GM23338 (cell line): Measurements from ENCODE around the gene AHNAK. TPM values are rescaled to one million over a fixed set of nuclear protein-coding genes. Genes with fewer than 3 reads are reported as not detected.

Experiments
- ATAC-seq: fragments of 200-7000 bp; cut with Tn5 transposase; 3 replicates; pipeline ENCODE4 v1.9.1; 2020
- DNase-seq: peaks from one replicate; pipeline ENCODE4 v3.0.0-alpha.2; 2015; ENCODE audit warnings: low spot score
- H2AFZ ChIP-seq: fragments of 200-600 bp; sonication (generic); 2 replicates; pipeline ENCODE4 v1.8.0; 2016; ENCODE audit warnings: antibody characterized with exemption, mild to moderate bottlenecking, moderate library complexity
- H3F3A ChIP-seq: fragments of 200-600 bp; sonication (generic); replicated peaks from 2 replicates; pipeline ENCODE4 v1.8.0; 2017; ENCODE audit warnings: antibody characterized with exemption, mixed run types, low read depth
- H3K27ac ChIP-seq: fragments of 200-600 bp; sonication (generic); 2 replicates; pipeline ENCODE4 v1.6.1; 2016; ENCODE audit warnings: low read depth
- H3K27me3 ChIP-seq: fragments of 200-600 bp; sonication (generic); 2 replicates; pipeline ENCODE4 v1.8.0; 2016; ENCODE audit warnings: mild to moderate bottlenecking, mixed run types, moderate library complexity; ENCODE audit not compliant: insufficient read depth
- H3K36me3 ChIP-seq: fragments of 200-600 bp; sonication (generic); 2 replicates; pipeline ENCODE4 v1.8.0; 2016; ENCODE audit warnings: mild to moderate bottlenecking; ENCODE audit not compliant: insufficient read depth
- H3K4me1 ChIP-seq: fragments of 200-600 bp; sonication (generic); 2 replicates; pipeline ENCODE4 v1.8.0; 2016; ENCODE audit warnings: mild to moderate bottlenecking, moderate library complexity; ENCODE audit not compliant: insufficient read depth
- H3K4me2 ChIP-seq: fragments of 200-600 bp; sonication (generic); 2 replicates; pipeline ENCODE4 v1.7.1; 2017; ENCODE audit warnings: mixed run types
- H3K4me3 ChIP-seq: fragments of 200-600 bp; sonication (generic); 2 replicates; pipeline ENCODE4 v1.6.1; 2016; ENCODE audit warnings: mixed run types
- H3K79me2 ChIP-seq: fragments of 200-600 bp; sonication (generic); replicated peaks from 2 replicates; pipeline ENCODE4 v1.8.0; 2017; ENCODE audit warnings: mild to moderate bottlenecking; ENCODE audit not compliant: insufficient read depth
- H3K9me2 ChIP-seq: fragments of 200-600 bp; sonication (generic); 2 replicates; pipeline ENCODE4 v1.8.0; 2017; ENCODE audit not compliant: insufficient read depth
- H4K20me1 ChIP-seq: fragments of 200-600 bp; sonication (generic); replicated peaks from 2 replicates; pipeline ENCODE4 v1.8.0; 2017; ENCODE audit warnings: mild to moderate bottlenecking; ENCODE audit not compliant: insufficient read depth
- H3K27ac Mint-ChIP-seq: 2 replicates; pipeline ENCODE4 v1.8.0; 2020; ENCODE audit warnings: inconsistent platforms, mild to moderate bottlenecking, moderate library complexity, mixed read lengths
- H3K27me3 Mint-ChIP-seq: 3 replicates; pipeline ENCODE4 v1.8.0; 2022; ENCODE audit warnings: low read depth, mild to moderate bottlenecking, moderate library complexity, mixed read lengths, inconsistent platforms; ENCODE audit not compliant: insufficient read depth, poor library complexity
- H3K36me3 Mint-ChIP-seq: 3 replicates; pipeline ENCODE4 v1.8.0; 2021; ENCODE audit warnings: low read depth, mild to moderate bottlenecking, inconsistent platforms, moderate library complexity, mixed read lengths
- H3K4me1 Mint-ChIP-seq: 3 replicates; pipeline ENCODE4 v1.8.0; 2020; ENCODE audit warnings: mild to moderate bottlenecking, inconsistent platforms, mixed read lengths
- H3K4me3 Mint-ChIP-seq: 3 replicates; pipeline ENCODE4 v1.8.0; 2021; ENCODE audit warnings: moderate library complexity, mild to moderate bottlenecking, inconsistent platforms, mixed read lengths
- H3K9me3 Mint-ChIP-seq: 3 replicates; pipeline ENCODE4 v1.8.0; 2020; ENCODE audit warnings: moderate library complexity, mild to moderate bottlenecking, inconsistent platforms, mixed read lengths
- CREB1 ChIP-seq: fragments of 250-450 bp; sonication (Bioruptor Pico); IDR thresholded peaks from 2 replicates; pipeline ENCODE4 v1.5.0; 2020; ENCODE audit warnings: low read depth, mild to moderate bottlenecking, moderate library complexity
- CTCF ChIP-seq, 2 experiments: fragments of 200-600 bp in 1 of 2; sonication (generic) in 1 of 2; conservative IDR thresholded peaks; 2 replicates each; pipeline versions ENCODE4 v1.5.1 to v1.6.1; 2016 to 2017; ENCODE audit warnings: antibody characterized with exemption in 2 of 2, low read depth in 2 of 2, mild to moderate bottlenecking in 2 of 2, moderate library complexity in 1 of 2
- ETS1 ChIP-seq: IDR thresholded peaks from 2 replicates; pipeline ENCODE4 v1.6.1; 2016; ENCODE audit warnings: antibody characterized with exemption
- EZH2 ChIP-seq: fragments of 200-600 bp; sonication (generic); IDR thresholded peaks from one replicate; pipeline ENCODE4 v1.8.0; 2017; ENCODE audit warnings: antibody characterized with exemption, mild to moderate bottlenecking, low read depth; ENCODE audit not compliant: unreplicated experiment
- EZH2phosphoT487 ChIP-seq: fragments of 200-600 bp; sonication (generic); IDR thresholded peaks from one replicate; pipeline ENCODE4 v1.8.1; 2018; ENCODE audit warnings: antibody characterized with exemption; ENCODE audit not compliant: unreplicated experiment
- JUNB ChIP-seq: IDR thresholded peaks from one replicate; pipeline ENCODE4 v1.6.1; 2016; ENCODE audit warnings: antibody characterized with exemption; ENCODE audit not compliant: unreplicated experiment
- NANOG ChIP-seq: IDR thresholded peaks from 2 replicates; pipeline ENCODE4 v1.6.1; 2016; ENCODE audit warnings: antibody characterized with exemption, borderline replicate concordance
- POLR2AphosphoS5 ChIP-seq: IDR thresholded peaks from 2 replicates; pipeline ENCODE4 v1.6.1; 2016; ENCODE audit warnings: antibody characterized with exemption, low read depth
- REST ChIP-seq: IDR thresholded peaks from one replicate; pipeline ENCODE4 v1.6.1; 2018; ENCODE audit warnings: antibody characterized with exemption; ENCODE audit not compliant: unreplicated experiment
- STAT1 ChIP-seq: IDR thresholded peaks from one replicate; pipeline ENCODE4 v1.6.1; 2016; ENCODE audit warnings: antibody characterized with exemption; ENCODE audit not compliant: unreplicated experiment
- ZNF114 ChIP-seq: fragments of 250-450 bp; sonication (Bioruptor Pico); IDR thresholded peaks from 2 replicates; pipeline ENCODE4 v1.5.0; 2020; ENCODE audit warnings: mild to moderate bottlenecking, moderate library complexity
- ZNF331 ChIP-seq: fragments of 250-450 bp; sonication (Bioruptor Pico); IDR thresholded peaks from 2 replicates; pipeline ENCODE4 v1.5.0; 2020; ENCODE audit warnings: low read depth, mild to moderate bottlenecking, moderate library complexity
- ZNF462 ChIP-seq: fragments of 250-450 bp; sonication (Bioruptor Pico); IDR thresholded peaks from 2 replicates; pipeline ENCODE4 v1.5.0; 2020; ENCODE audit warnings: mild to moderate bottlenecking, moderate library complexity
- polyA plus RNA-seq: library from polyadenylated mRNA; unstranded; fragments of >200 nt; fragmentation: Nextera tagmentation; extraction: Ambion mirVana; gene quantifications from 2 replicates; pipeline ENCODE4 v1.2.1, GENCODE V29; 2016
- total RNA-seq: library from RNA; depleted of rRNA; stranded (reverse); fragments of >200 nt; shearing (Covaris generic); gene quantifications from 2 replicates; pipeline ENCODE4 v1.2.3, GENCODE V29; 2014

AHNAK gene
- total and polyA plus RNA-seq, 2 experiments from 2014 or later, result 0.91 to 2.1 TPM

- H3K4me3 Mint-ChIP-seq, result peak overlapping the region; percentile 58
- H3K4me1 ChIP-seq, result peaks cover 38% of the 10 kb centered on the region; the same call in 1 of the 2 replicates
- peak overlapping the region; percentile 98 for H2AFZ ChIP-seq
- no peaks in the 10 kb centered on the region for H3K36me3 Mint-ChIP-seq
- H3K4me3 ChIP-seq, result peak overlapping the region; percentile 88
- peaks cover 68% of the 10 kb centered on the region for H3K27me3 ChIP-seq
- DNase-seq, result peak; percentile 86
- H3K9me2 ChIP-seq, result no peaks in the 10 kb centered on the region
- peaks cover 59% of the 10 kb centered on the region for H3K27me3 Mint-ChIP-seq
- H3K36me3 ChIP-seq, result no peaks in the 10 kb centered on the region
- no peak overlapping the region for H3K27ac ChIP-seq
- H4K20me1 ChIP-seq, result no peaks in the 10 kb centered on the region
- ATAC-seq, result peak; percentile 38
- peaks cover 56% of the 10 kb centered on the region for H3K4me1 Mint-ChIP-seq
- H3K79me2 ChIP-seq, result no peaks in the 10 kb centered on the region
- peak overlapping the region; percentile 88 for H3K4me2 ChIP-seq
- H3F3A ChIP-seq, result 0 out of 2 replicates have a peak, but pooled peaks cover 3% of the 10 kb centered on the region
- no peaks in the 10 kb centered on the region; the same call in 2 of the 3 replicates for H3K9me3 Mint-ChIP-seq
- no peak overlapping the region for H3K27ac Mint-ChIP-seq
- TF ChIP-seq REST (no peak), ZNF114 (no peak), ZNF462 (CRISPR knock-in tag) (no peak), EZH2 (peak; percentile 61), STAT1 (no peak), CTCF (conservative IDR thresholded peaks at IDR 0.05; ENCODE audit: low read depth in 2 of 2) (peak; percentile 79 to 90), ZNF331 (CRISPR knock-in tag) (no peak), EZH2phosphoT487 (no peak), CREB1 (CRISPR knock-in tag) (peak; percentile 34; the same call in 1 of the 2 replicates), NANOG (no peak), JUNB (no peak), ETS1 (no peak), POLR2AphosphoS5 (no peak)
These were observed 3.6 kb downstream of the AHNAK start for GRCh38 chr11:62542750-62543567.
